ENCODE data around the gene HINT2. TPM values are rescaled to one million over a fixed set of nuclear protein-coding genes. Genes with fewer than 3 reads are reported as not detected.

Gene HINT2
- total RNA-seq, 2 experiments from 2014 or later = 74.7 to 76.8 TPM

GRCh38 chr9:35771075-35771433 is 43.8 kb downstream of the HINT2 start:
- POLR2A ChIA-PET = no interaction called here
- H3K4me1 Mint-ChIP-seq (ENCODE audit: low read depth) = no peaks in the 10 kb centered on the region

GRCh38 chr9:35769763-35770162 is 45.1 kb downstream of the HINT2 start:
- H3K4me1 Mint-ChIP-seq (ENCODE audit: low read depth) = no peaks in the 10 kb centered on the region

More at GRCh38 chr9:35771075-35771433, 43.8 kb downstream of the HINT2 start:
- Mint-ChIP-seq H3K9me3 (ENCODE audit: insufficient read depth) (no peaks in the 10 kb centered on the region), H3K36me3 (ENCODE audit: low read depth) (no peaks in the 10 kb centered on the region), H3K27me3 (ENCODE audit: low read depth) (no peaks in the 10 kb centered on the region), H3K4me3 (no peak overlapping the region), H3K27ac (no peak overlapping the region)
- CTCF ChIA-PET = interaction anchor here (0.9 to 2.1 kb wide), 7 partner anchors 9 to 55 kb away, joined by 3 to 8 read pairs (median 4); no protein-coding TSS in a partner anchor
- no peak for DNase-seq
- no peak for ATAC-seq

GRCh38 chr9:35767458-35767857 is 47.4 kb downstream of the HINT2 start:
- H3K27me3 Mint-ChIP-seq (ENCODE audit: low read depth) = no peaks in the 10 kb centered on the region
- peaks cover 3% of the 10 kb centered on the region for H3K36me3 Mint-ChIP-seq (ENCODE audit: low read depth)
- no peak overlapping the region for H3K4me3 Mint-ChIP-seq
- ATAC-seq = no peak
- ChIA-PET CTCF (interaction anchor here (0.6 kb wide), 1 partner anchor 21 kb away, joined by 3 read pairs; no protein-coding TSS in a partner anchor), POLR2A (no interaction called here)
- DNase-seq = no peak
- peaks cover 2% of the 10 kb centered on the region for H3K4me1 Mint-ChIP-seq (ENCODE audit: low read depth)
- no peaks in the 10 kb centered on the region for H3K9me3 Mint-ChIP-seq (ENCODE audit: insufficient read depth)
- H3K27ac Mint-ChIP-seq = no peak overlapping the region

More at GRCh38 chr9:35769763-35770162, 45.1 kb downstream of the HINT2 start:
- ChIA-PET CTCF (interaction anchor here (1.4 to 2.1 kb wide), 2 partner anchors 13 to 112 kb away, joined by 4 to 8 read pairs; no protein-coding TSS in a partner anchor), POLR2A (interaction anchor here (0.7 kb wide), 1 partner anchor 57 kb away, joined by 3 read pairs; no protein-coding TSS in a partner anchor)
- Mint-ChIP-seq H3K27me3 (ENCODE audit: low read depth) (no peaks in the 10 kb centered on the region), H3K9me3 (ENCODE audit: insufficient read depth) (no peaks in the 10 kb centered on the region), H3K36me3 (ENCODE audit: low read depth) (no peaks in the 10 kb centered on the region), H3K4me3 (no peak overlapping the region), H3K27ac (no peak overlapping the region)
- DNase-seq (no peak), ATAC-seq (no peak)

- POLR2A ChIA-PET = no interaction called here
Observed at GRCh38 chr9:35766997-35767396, 47.8 kb downstream of the HINT2 start.

GRCh38 chr9:35763803-35764202 is 51.0 kb downstream of the HINT2 start:
- Mint-ChIP-seq H3K4me3 (no peak overlapping the region), H3K9me3 (ENCODE audit: insufficient read depth) (no peaks in the 10 kb centered on the region), H3K27ac (no peak overlapping the region), H3K4me1 (ENCODE audit: low read depth) (peaks cover 12% of the 10 kb centered on the region), H3K36me3 (ENCODE audit: low read depth) (peaks cover 11% of the 10 kb centered on the region), H3K27me3 (ENCODE audit: low read depth) (no peaks in the 10 kb centered on the region)
- DNase-seq = no peak
- POLR2A ChIA-PET = no interaction called here
- CTCF ChIA-PET = interaction anchor here (1.0 to 1.3 kb wide), 2 partner anchors 9 to 27 kb away, joined by 4 to 5 read pairs; no protein-coding TSS in a partner anchor
- ATAC-seq = no peak

More at GRCh38 chr9:35766997-35767396, 47.8 kb downstream of the HINT2 start:
- H3K4me3 Mint-ChIP-seq = no peak overlapping the region
- no peaks in the 10 kb centered on the region for H3K9me3 Mint-ChIP-seq (ENCODE audit: insufficient read depth)
- no peaks in the 10 kb centered on the region for H3K27me3 Mint-ChIP-seq (ENCODE audit: low read depth)
- no peak for DNase-seq
- CTCF ChIA-PET = no interaction called here
- H3K27ac Mint-ChIP-seq = no peak overlapping the region
- peaks cover 3% of the 10 kb centered on the region for H3K36me3 Mint-ChIP-seq (ENCODE audit: low read depth)
- H3K4me1 Mint-ChIP-seq (ENCODE audit: low read depth) = peaks cover 2% of the 10 kb centered on the region
- no peak for ATAC-seq

GRCh38 chr9:35763181-35763580 is 51.7 kb downstream of the HINT2 start:
- Mint-ChIP-seq H3K36me3 (ENCODE audit: low read depth) (peaks cover 14% of the 10 kb centered on the region), H3K9me3 (ENCODE audit: insufficient read depth) (no peaks in the 10 kb centered on the region), H3K4me3 (no peak overlapping the region), H3K4me1 (ENCODE audit: low read depth) (peaks cover 18% of the 10 kb centered on the region), H3K27me3 (ENCODE audit: low read depth) (no peaks in the 10 kb centered on the region), H3K27ac (no peak overlapping the region)
- DNase-seq = no peak
- no peak for ATAC-seq
- CTCF ChIA-PET = interaction anchor here (0.6 to 1.5 kb wide), 7 partner anchors 14 to 194 kb away, joined by 3 to 5 read pairs (median 3); partner anchors contain the start of genes CREB3, GBA2, RGP1 and TLN1
- POLR2A ChIA-PET = interaction anchor here (0.6 to 0.7 kb wide), 3 partner anchors 25 to 1530 kb away, joined by 3 to 4 read pairs (median 3); no protein-coding TSS in a partner anchor

Other genes with a start within 250 kb of the HINT2 start
- gene TESK1, start 209.8 kb downstream of the HINT2 start, total RNA-seq = 10 to 100 TPM; 41.6 to 47.1 TPM
- gene CD72, start 196.6 kb downstream of the HINT2 start, total RNA-seq = 10 to 100 TPM; 11.6 to 15.0 TPM
- 100 to 1,000 TPM; 213 to 220 TPM for gene SIT1, start 164.1 kb downstream of the HINT2 start, total RNA-seq
- over 10,000 TPM in 1 of 2 experiments, 1,000 to 10,000 TPM in 1; 7,126 to 12,592 TPM for gene RMRP, start 157.0 kb downstream of the HINT2 start, total RNA-seq
- gene CCDC107, start 156.8 kb downstream of the HINT2 start, total RNA-seq = 10 to 100 TPM; 34.8 to 36.8 TPM
- gene ARHGEF39, start 149.8 kb downstream of the HINT2 start, total RNA-seq = 10 to 100 TPM; 17.2 to 17.3 TPM
- gene CA9, start 141.1 kb downstream of the HINT2 start, total RNA-seq = 1 to 10 TPM in 1 of 2 experiments, under 1 TPM in 1; 0.50 to 1.3 TPM
- gene TPM2, start 125.1 kb downstream of the HINT2 start, total RNA-seq = 10 to 100 TPM; 12.0 to 12.8 TPM
- 100 to 1,000 TPM; 448 to 450 TPM for gene TLN1, start 82.8 kb downstream of the HINT2 start, total RNA-seq
- gene CREB3, start 82.4 kb downstream of the HINT2 start, total RNA-seq = 10 to 100 TPM; 21.6 to 21.7 TPM
- gene GBA2, start 65.8 kb downstream of the HINT2 start, total RNA-seq = 10 to 100 TPM; 52.6 to 56.4 TPM
- gene RGP1, start 65.8 kb downstream of the HINT2 start, total RNA-seq = 10 to 100 TPM; 22.1 to 22.9 TPM
- gene MSMP, start 60.8 kb downstream of the HINT2 start, total RNA-seq = under 1 TPM; 0.61 to 0.89 TPM
- gene NPR2, start 23.5 kb downstream of the HINT2 start, total RNA-seq = 10 to 100 TPM; 10.8 to 11.1 TPM
- gene SPAG8, start 2.8 kb downstream of the HINT2 start, total RNA-seq = 1 to 10 TPM; 1.3 to 1.5 TPM
- not detected for gene FAM221B, start 13.7 kb upstream of the HINT2 start, total RNA-seq
- gene TMEM8B, start 14.2 kb upstream of the HINT2 start, total RNA-seq = 1 to 10 TPM; 1.6 to 2.3 TPM
- not detected for gene OR13J1, start 55.4 kb upstream of the HINT2 start, total RNA-seq
- gene HRCT1, start 91.2 kb upstream of the HINT2 start, total RNA-seq = not detected
- gene SPAAR, start 94.4 kb upstream of the HINT2 start, total RNA-seq = not detected
- not detected for gene OR2S2, start 143.1 kb upstream of the HINT2 start, total RNA-seq
- gene RECK, start 221.9 kb upstream of the HINT2 start, total RNA-seq = 1 to 10 TPM; 5.7 to 7.3 TPM

Data from activated CD8-positive, alpha-beta T cell treated with anti-CD3 and anti-CD28 coated beads, Interleukin-2, amount 10 ng/mL, durations not matched to agents 7 days and 5 days (primary cell).